PC-9 (cell line): ENCODE measurements around the gene CDA. TPM values are rescaled to one million over a fixed set of nuclear protein-coding genes. Genes with fewer than 3 reads are reported as not detected.

Experiments
- BruUV-seq: library from RNA; stranded (reverse); fragments of 400-500 nt; replicated peaks from 2 replicates; lab custom pipeline; 2021; lab: Mats Ljungman, UMichigan
- CTCF ChIA-PET: fragments of 300-600 bp; sonication (Branson Sonifier 250); formaldehyde crosslinking; loops from one replicate; lab custom pipeline; 2022; ENCODE audit warnings: antibody characterized with exemption; lab: Charles Lee
- POLR2A ChIA-PET: fragments of 300-600 bp; sonication (Branson Sonifier 250); formaldehyde crosslinking; loops from one replicate; lab custom pipeline; 2022; ENCODE audit warnings: antibody characterized with exemption; ENCODE audit not compliant: unreplicated experiment; lab: Charles Lee
- DNase-seq, 2 experiments: peaks; one replicate each; pipeline versions ENCODE4 v3.0.0 to v3.0.0-alpha.2; 2015 to 2022; ENCODE audit warnings: mixed read lengths in 1 of 2
- H2AFZ ChIP-seq: fragments of 200-600 bp; sonication (generic); 2 replicates; pipeline ENCODE4 v1.8.1; 2017; ENCODE audit warnings: antibody characterized with exemption
- H3F3A ChIP-seq: fragments of 200-600 bp; sonication (generic); 2 replicates; pipeline ENCODE4 v1.8.1; 2017; ENCODE audit warnings: antibody characterized with exemption, mild to moderate bottlenecking, low read depth; ENCODE audit not compliant: insufficient read depth
- H3K27ac ChIP-seq: fragments of 200-600 bp; sonication (generic); 2 replicates; pipeline ENCODE4 v1.6.1; 2016; ENCODE audit warnings: mixed run types
- H3K27me3 ChIP-seq: fragments of 200-600 bp; sonication (generic); 2 replicates; pipeline ENCODE4 v1.6.1; 2016; ENCODE audit warnings: low read depth, mixed run types; ENCODE audit not compliant: insufficient read depth
- H3K36me3 ChIP-seq: fragments of 200-600 bp; sonication (generic); 2 replicates; pipeline ENCODE4 v1.6.1; 2016; ENCODE audit warnings: low read depth, mixed run types
- H3K4me1 ChIP-seq: fragments of 200-600 bp; sonication (generic); replicated peaks from 2 replicates; pipeline ENCODE4 v1.6.1; 2016; ENCODE audit warnings: mixed run types; ENCODE audit not compliant: insufficient read depth
- H3K4me2 ChIP-seq: fragments of 200-600 bp; sonication (generic); 2 replicates; pipeline ENCODE4 v1.6.1; 2017; ENCODE audit warnings: mixed run types
- H3K4me3 ChIP-seq: fragments of 200-600 bp; sonication (generic); 2 replicates; pipeline ENCODE4 v1.6.1; 2016; ENCODE audit warnings: mixed run types
- H3K79me2 ChIP-seq: fragments of 200-600 bp; sonication (generic); 2 replicates; pipeline ENCODE4 v1.6.1; 2017; ENCODE audit warnings: low read depth, mixed run types
- H3K9me2 ChIP-seq: fragments of 200-600 bp; sonication (generic); 2 replicates; pipeline ENCODE4 v1.8.1; 2017; ENCODE audit warnings: mild to moderate bottlenecking; ENCODE audit not compliant: insufficient read depth
- H3K9me3 ChIP-seq: fragments of 200-600 bp; sonication (generic); 2 replicates; pipeline ENCODE4 v1.8.1; 2016; ENCODE audit warnings: low read depth; ENCODE audit not compliant: insufficient read depth
- H4K20me1 ChIP-seq: fragments of 200-600 bp; sonication (generic); 2 replicates; pipeline ENCODE4 v1.8.1; 2017; ENCODE audit not compliant: insufficient read depth
- EZH2 ChIP-seq: fragments of 200-600 bp; sonication (generic); IDR thresholded peaks from 2 replicates; pipeline ENCODE4 v1.8.0; 2017; ENCODE audit warnings: antibody characterized with exemption, low read depth
- intact Hi-C: fragments of 100-400 bp; cut with micrococcal nuclease; formaldehyde crosslinking; loops from one replicate; pipeline ENCODE4 v1.10.0; 2022; ENCODE audit not compliant: unreplicated experiment
- total RNA-seq: library from RNA; stranded (reverse); gene quantifications from 2 replicates; pipeline ENCODE4 v1.2.3, GENCODE V29; 2021
- TF ChIP-seq, protein P1 (sequence below): fragments of 200-600 bp; sonication (generic); conservative IDR thresholded peaks from 2 replicates; pipeline ENCODE4 v1.6.1; 2017; ENCODE audit warnings: mixed run types, antibody characterized with exemption, mild to moderate bottlenecking, moderate library complexity

CDA gene
- total RNA-seq, 1 experiment from 2014 or later = 56.6 TPM

DNA sequence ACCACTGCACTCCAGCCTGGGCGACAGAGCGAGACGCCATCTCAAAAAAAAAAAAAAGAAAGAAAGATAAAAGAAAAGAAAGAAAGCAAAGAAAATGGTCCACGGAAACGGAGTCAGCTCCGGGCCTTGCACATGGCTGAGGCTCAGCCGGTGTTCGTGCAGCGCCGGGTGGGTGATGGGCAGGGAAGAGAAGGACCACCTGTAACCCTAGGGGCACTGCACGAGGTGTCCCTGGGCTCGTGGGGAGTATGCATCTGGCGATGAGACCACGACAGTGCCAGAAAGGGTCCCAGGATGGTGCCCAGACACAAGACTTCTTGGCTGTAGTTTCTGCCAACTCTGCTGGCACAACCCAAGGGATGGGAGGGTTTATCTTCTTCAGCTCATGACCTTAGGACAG, 5.8 kb downstream of the CDA start:
- Histone ChIP-seq H2AFZ (no peak overlapping the region), H3K4me3 (no peak overlapping the region), H3K4me2 (no peak overlapping the region), H3K4me1 (peaks cover 12% of the 10 kb centered on the region), H3K9me2 (no peaks in the 10 kb centered on the region), H3K36me3 (no peaks in the 10 kb centered on the region), H3K27ac (no peak overlapping the region), H4K20me1 (no peaks in the 10 kb centered on the region), H3K79me2 (peaks cover 27% of the 10 kb centered on the region), H3F3A (peaks cover 3% of the 10 kb centered on the region; the same call in 1 of the 2 replicates), H3K9me3 (no peaks in the 10 kb centered on the region), H3K27me3 (no peaks in the 10 kb centered on the region)
- no peak for DNase-seq
- ChIA-PET POLR2A (interaction anchor here (0.6 kb wide), 1 partner anchor 18 kb away, joined by 6 read pairs; no protein-coding TSS in a partner anchor), CTCF (interaction anchor here (0.7 kb wide), 1 partner anchor 1730 kb away, joined by 4 read pairs; no protein-coding TSS in a partner anchor)
- intact Hi-C loops = no loop called here
- BruUV-seq = no TSS peak
- TF ChIP-seq, protein P1, sequence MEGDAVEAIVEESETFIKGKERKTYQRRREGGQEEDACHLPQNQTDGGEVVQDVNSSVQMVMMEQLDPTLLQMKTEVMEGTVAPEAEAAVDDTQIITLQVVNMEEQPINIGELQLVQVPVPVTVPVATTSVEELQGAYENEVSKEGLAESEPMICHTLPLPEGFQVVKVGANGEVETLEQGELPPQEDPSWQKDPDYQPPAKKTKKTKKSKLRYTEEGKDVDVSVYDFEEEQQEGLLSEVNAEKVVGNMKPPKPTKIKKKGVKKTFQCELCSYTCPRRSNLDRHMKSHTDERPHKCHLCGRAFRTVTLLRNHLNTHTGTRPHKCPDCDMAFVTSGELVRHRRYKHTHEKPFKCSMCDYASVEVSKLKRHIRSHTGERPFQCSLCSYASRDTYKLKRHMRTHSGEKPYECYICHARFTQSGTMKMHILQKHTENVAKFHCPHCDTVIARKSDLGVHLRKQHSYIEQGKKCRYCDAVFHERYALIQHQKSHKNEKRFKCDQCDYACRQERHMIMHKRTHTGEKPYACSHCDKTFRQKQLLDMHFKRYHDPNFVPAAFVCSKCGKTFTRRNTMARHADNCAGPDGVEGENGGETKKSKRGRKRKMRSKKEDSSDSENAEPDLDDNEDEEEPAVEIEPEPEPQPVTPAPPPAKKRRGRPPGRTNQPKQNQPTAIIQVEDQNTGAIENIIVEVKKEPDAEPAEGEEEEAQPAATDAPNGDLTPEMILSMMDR = no peak
- TF ChIP-seq EZH2 = no peak

DNA sequence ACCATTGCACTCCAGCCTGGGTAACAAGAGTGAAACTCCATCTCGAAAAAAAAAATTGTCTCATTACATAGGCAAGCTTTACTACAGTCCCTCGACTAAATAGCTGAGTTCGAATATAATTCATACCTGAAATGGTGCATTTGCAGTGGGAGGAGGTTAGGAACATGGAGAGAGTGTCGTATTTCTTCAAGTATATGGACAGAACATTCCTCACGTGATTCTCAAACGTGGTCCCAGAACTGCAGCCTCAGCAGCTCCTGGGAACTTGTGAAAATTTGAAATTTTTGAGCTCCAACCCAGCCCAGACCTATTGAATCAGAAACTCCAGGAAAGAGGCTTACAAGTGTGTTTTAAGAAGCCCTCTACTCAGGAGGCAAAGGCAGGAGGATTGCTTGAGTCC, 7.2 kb downstream of the CDA start:
- ChIA-PET POLR2A (no interaction called here), CTCF (no interaction called here)
- Histone ChIP-seq H3K4me2 (no peak overlapping the region), H3F3A (peaks cover 13% of the 10 kb centered on the region; the same call in 1 of the 2 replicates), H3K27me3 (no peaks in the 10 kb centered on the region), H3K36me3 (no peaks in the 10 kb centered on the region), H4K20me1 (no peaks in the 10 kb centered on the region), H3K27ac (no peak overlapping the region), H3K9me2 (no peaks in the 10 kb centered on the region), H3K4me1 (peaks cover 16% of the 10 kb centered on the region), H3K9me3 (no peaks in the 10 kb centered on the region), H3K4me3 (no peak overlapping the region), H2AFZ (no peak overlapping the region), H3K79me2 (peaks cover 16% of the 10 kb centered on the region; the same call in 1 of the 2 replicates)
- TF ChIP-seq EZH2 = no peak
- TF ChIP-seq, protein P1 = no peak
- intact Hi-C loops = no loop called here
- DNase-seq = no peak
- no TSS peak for BruUV-seq

DNA sequence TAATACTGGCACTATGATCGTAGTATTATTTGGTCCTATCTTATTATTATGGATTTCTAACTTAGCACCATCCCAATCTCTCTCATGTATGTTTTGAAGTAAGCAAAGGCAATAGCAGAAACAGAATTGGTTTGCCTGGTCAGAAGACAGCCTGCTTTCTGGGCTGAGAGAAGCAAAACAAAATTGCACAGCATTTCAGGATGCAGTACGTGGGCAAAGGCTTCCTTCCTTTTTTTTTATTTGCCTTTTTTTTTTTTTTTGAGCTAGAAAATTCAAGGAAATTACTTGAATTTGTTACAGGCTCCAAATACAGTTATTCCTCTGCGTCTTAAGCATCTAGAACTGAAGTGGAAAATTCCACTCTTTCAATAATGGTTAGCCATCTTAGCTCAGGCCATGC, 8.8 kb downstream of the CDA start:
- H3K9me2 ChIP-seq = no peaks in the 10 kb centered on the region
- 0 out of 2 replicates have a peak, but pooled peaks cover under 1% of the 10 kb centered on the region for H3K79me2 ChIP-seq
- ChIA-PET POLR2A (no interaction called here), CTCF (no interaction called here)
- H3F3A ChIP-seq = peaks cover 27% of the 10 kb centered on the region
- no peaks in the 10 kb centered on the region for H3K27me3 ChIP-seq
- BruUV-seq = no TSS peak
- no peak for DNase-seq
- no peaks in the 10 kb centered on the region for H4K20me1 ChIP-seq
- H2AFZ ChIP-seq = no peak overlapping the region
- H3K36me3 ChIP-seq = no peaks in the 10 kb centered on the region
- peaks cover 30% of the 10 kb centered on the region for H3K4me1 ChIP-seq
- intact Hi-C loops = no loop called here
- no peaks in the 10 kb centered on the region for H3K9me3 ChIP-seq
- no peak for TF ChIP-seq EZH2
- TF ChIP-seq, protein P1 = no peak
- no peak overlapping the region for H3K27ac ChIP-seq
- H3K4me3 ChIP-seq = no peak overlapping the region
- H3K4me2 ChIP-seq = no peak overlapping the region
